Activated effector memory CD4-positive, alpha-beta T cell treated with anti-CD3 and anti-CD28 coated beads, Interleukin-2, amount 50 U/mL, for 16 hours (primary cell): Measurements from ENCODE around the gene TIRAP.
A peak's percentile ranks its signal among the peaks of the same experiment; 100 is the strongest.

Experiments used
- DNase-seq: peaks from one replicate; pipeline ENCODE4 v3.0.0-alpha.2; 2020

TIRAP gene

GRCh38 chr11:126327281-126328000 is 44.5 kb downstream of the TIRAP start:
- DNase-seq: no peak

GRCh38 chr11:126328001-126328390 is 45.1 kb downstream of the TIRAP start:
- peak; percentile 55 for DNase-seq

- peak; percentile 50 for DNase-seq
Measured at GRCh38 chr11:126328444-126328843, 45.6 kb downstream of the TIRAP start.

- DNase-seq: peak; percentile 60
Measured at GRCh38 chr11:126328938-126329643, 46.2 kb downstream of the TIRAP start.

- no peak for DNase-seq
Measured at GRCh38 chr11:126329644-126330211, 46.8 kb downstream of the TIRAP start.

- DNase-seq: peak; percentile 54
Measured at GRCh38 chr11:126331286-126331685, 48.4 kb downstream of the TIRAP start.

GRCh38 chr11:126332221-126332711 is 49.4 kb downstream of the TIRAP start:
- peak; percentile 25 for DNase-seq

GRCh38 chr11:126333142-126333541 is 50.2 kb downstream of the TIRAP start:
- no peak for DNase-seq

- DNase-seq: peak; percentile 51
Measured at GRCh38 chr11:126334659-126335462, 52.0 kb downstream of the TIRAP start.

- DNase-seq: no peak
Measured at GRCh38 chr11:126335463-126335760, 52.5 kb downstream of the TIRAP start.

- DNase-seq: peak; percentile 52
Measured at GRCh38 chr11:126336138-126336541, 53.2 kb downstream of the TIRAP start.

- peak; percentile 59 for DNase-seq
Measured at GRCh38 chr11:126336671-126337101, 53.8 kb downstream of the TIRAP start.

GRCh38 chr11:126337126-126337473 is 54.2 kb downstream of the TIRAP start:
- DNase-seq: no peak

- peak; percentile 55 for DNase-seq
Measured at GRCh38 chr11:126337474-126338241, 54.8 kb downstream of the TIRAP start.

- DNase-seq: no peak
Measured at GRCh38 chr11:126338346-126339055, 55.6 kb downstream of the TIRAP start.

- no peak for DNase-seq
Measured at GRCh38 chr11:126339073-126339862, 56.4 kb downstream of the TIRAP start.

- no peak for DNase-seq
Measured at GRCh38 chr11:126339863-126340434, 57.1 kb downstream of the TIRAP start.

GRCh38 chr11:126340960-126341606 is 58.2 kb downstream of the TIRAP start:
- no peak for DNase-seq

- DNase-seq: no peak
Measured at GRCh38 chr11:126341760-126342161, 58.9 kb downstream of the TIRAP start.

GRCh38 chr11:126343051-126343450 is 60.2 kb downstream of the TIRAP start:
- DNase-seq: no peak
